WI38 (cell line): ENCODE data around the gene SLC23A2.

Experiments
- H3K4me3 ChIP-seq: 2 replicates; pipeline ENCODE4 v1.5.1; 2011; ENCODE audit warnings: low read depth, mild to moderate bottlenecking, control low read depth, low read length
- CTCF ChIP-seq: IDR thresholded peaks from 2 replicates; pipeline ENCODE4 v1.5.1; 2012; ENCODE audit warnings: low read depth, mild to moderate bottlenecking, control low read depth, low read length

SLC23A2 gene

GRCh38 chr20:4837760-4838159 is 163.6 kb downstream of the SLC23A2 start:
- no peak overlapping the region for H3K4me3 ChIP-seq
- no peak for TF ChIP-seq CTCF

- TF ChIP-seq CTCF: no peak
These were observed 164.4 kb downstream of the SLC23A2 start for GRCh38 chr20:4836935-4837334.

GRCh38 chr20:4836473-4836872 is 164.8 kb downstream of the SLC23A2 start:
- no peak for TF ChIP-seq CTCF
- H3K4me3 ChIP-seq: no peak overlapping the region

More at GRCh38 chr20:4836935-4837334, 164.4 kb downstream of the SLC23A2 start:
- H3K4me3 ChIP-seq: no peak overlapping the region

- no peak overlapping the region for H3K4me3 ChIP-seq
- TF ChIP-seq CTCF: no peak
These were observed 165.8 kb downstream of the SLC23A2 start for GRCh38 chr20:4835244-4836177.

GRCh38 chr20:4833074-4833728 is 168.1 kb downstream of the SLC23A2 start:
- H3K4me3 ChIP-seq: no peak overlapping the region

GRCh38 chr20:4832469-4832868 is 168.8 kb downstream of the SLC23A2 start:
- H3K4me3 ChIP-seq: no peak overlapping the region
- no peak for TF ChIP-seq CTCF

More at GRCh38 chr20:4833074-4833728, 168.1 kb downstream of the SLC23A2 start:
- TF ChIP-seq CTCF: no peak

- no peak overlapping the region for H3K4me3 ChIP-seq
- TF ChIP-seq CTCF: no peak
These were observed 170.6 kb downstream of the SLC23A2 start for GRCh38 chr20:4830696-4831095.
